Left hindlimb (tissue), 1 donor: Measurements from ENCODE around the gene APOB.
"Not testable (repeated sequence)": the region's sequence is repeated elsewhere in the genome, so short reads cannot be mapped to it uniquely, and the experiment has no call there.

Source experiments
- DNase-seq: peaks from one replicate; pipeline ENCODE4 v3.0.0-alpha.2; 2018

APOB gene

DNA sequence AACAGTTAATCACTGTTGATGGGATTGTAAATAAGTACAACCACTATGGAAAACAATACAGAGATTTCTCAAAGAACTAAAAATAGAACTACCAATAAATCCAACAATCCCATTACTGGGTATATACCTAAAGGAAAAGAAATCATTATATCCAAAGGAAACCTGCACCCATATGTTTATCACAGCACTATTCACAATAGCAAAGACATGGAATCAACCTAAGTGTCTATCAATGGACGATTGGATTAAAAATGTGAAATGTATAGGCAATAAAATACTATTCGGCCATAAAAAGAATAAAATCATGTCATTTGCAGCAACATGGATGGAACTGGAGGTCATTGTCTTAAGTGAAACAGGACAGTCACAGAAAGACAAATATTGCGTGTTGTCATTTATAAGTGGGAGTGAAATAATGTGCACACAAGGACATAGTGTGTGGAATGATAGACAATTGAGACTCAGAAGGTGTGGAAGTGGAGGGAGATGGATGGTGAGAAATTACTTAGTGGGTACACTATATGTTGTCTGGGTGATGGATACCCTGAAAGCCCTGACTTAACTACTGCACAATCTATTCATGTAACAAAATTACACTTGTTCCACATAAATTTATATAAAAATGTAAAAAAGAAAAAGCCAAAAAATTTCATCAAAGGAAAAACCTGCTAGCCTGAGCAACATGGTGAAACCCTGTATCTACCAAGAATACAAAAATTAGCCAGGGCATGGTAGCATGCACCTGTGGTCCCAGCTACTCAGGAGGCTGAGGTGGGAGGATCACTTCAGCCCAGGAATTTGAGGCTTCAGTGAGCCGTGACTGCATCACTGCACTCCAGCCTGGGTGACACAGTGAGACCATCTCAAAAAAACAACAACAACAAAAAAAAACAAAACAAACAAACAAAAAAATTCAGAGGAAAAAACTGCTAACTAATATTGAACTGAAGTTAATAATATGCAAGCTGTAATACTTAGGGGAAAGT lies 12.6 kb downstream of the APOB start:
- no peak for DNase-seq

- DNase-seq, result no peak
These were observed 14.4 kb downstream of the APOB start for GRCh38 chr2:21029519-21029918.

DNA sequence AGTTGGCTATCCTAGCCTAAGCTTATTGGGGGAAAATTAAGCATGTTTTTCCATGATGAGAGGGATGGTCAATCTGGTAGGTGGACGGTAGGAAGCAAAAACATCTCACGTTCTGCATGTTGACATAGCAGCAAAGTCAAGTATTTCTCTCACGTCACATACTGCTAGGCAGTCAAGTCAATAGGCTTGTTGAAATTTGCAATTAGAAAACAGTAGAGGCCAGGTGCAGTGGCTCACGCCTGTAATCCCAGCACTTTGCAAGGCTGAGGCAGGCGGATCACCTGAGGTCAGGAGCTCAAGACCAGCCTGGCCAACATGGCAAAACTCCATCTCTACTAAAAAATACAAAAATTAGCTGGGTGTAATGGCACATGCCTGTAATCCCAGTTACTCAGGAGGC lies 14.9 kb downstream of the APOB start:
- not testable (repeated sequence) for DNase-seq

GRCh38 chr2:21028021-21028947 lies 15.6 kb downstream of the APOB start:
- no peak for DNase-seq

DNA sequence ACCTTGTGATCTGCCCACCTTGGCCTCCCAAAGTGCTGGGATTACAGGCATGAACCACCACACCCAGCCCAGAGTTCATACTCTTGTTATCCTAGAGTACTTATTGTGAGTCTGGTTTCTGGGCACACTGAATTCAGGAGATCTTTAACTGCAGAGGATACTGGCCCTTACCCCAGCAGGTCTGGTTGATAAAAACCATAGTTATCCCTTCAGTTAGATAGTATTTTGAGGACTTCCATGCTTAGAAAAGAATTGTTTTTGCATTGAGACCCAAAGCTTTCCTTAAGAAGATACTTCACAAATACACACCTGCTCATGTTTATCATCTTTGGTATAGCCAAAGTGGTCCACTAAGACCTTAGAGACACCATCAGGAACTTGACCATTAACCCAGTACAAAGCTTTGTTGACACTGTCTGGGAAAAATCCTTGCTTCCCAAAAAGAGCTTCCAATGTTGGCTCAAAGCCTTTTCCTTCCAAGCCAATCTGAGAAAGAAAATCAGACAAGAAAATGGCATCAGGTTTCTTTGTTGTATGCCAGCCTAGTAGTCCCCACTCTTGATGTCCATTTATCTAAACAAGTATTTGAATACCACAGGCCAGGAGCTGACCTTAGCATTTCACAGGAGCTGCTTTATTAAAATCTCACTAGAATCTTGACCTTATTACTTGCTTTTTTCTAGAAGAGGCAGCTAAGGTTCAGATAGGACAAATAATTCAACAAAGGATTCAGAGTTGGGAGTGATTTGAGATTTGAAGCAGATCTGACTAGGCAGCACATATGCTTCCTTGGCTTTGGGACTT lies 17.2 kb downstream of the APOB start:
- no peak for DNase-seq

- DNase-seq, result no peak
These were observed 18.0 kb downstream of the APOB start for GRCh38 chr2:21025690-21026478.

- DNase-seq, result no peak
These were observed 19.0 kb downstream of the APOB start for GRCh38 chr2:21024722-21025389.

DNA sequence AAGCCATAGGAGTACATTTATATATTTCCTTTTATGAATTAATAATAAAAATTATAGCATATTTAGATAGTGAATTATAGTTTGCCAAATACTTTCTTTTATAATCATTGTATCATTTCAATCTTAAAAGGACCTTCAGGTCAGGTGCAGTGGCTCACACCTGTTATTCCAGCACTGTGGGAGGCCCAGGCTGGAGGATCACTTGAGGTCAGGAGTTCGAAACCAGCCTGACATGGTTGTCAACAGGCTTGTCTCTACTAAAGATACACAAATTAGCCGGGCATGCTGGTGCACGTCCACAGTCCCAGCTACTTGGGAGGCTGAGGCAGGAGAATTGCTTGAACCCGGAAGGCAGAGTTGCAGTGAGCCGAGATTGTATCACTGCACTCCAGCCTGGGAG lies 19.7 kb downstream of the APOB start:
- no peak for DNase-seq

GRCh38 chr2:21023419-21024181 lies 20.3 kb downstream of the APOB start:
- DNase-seq, result no peak

DNA sequence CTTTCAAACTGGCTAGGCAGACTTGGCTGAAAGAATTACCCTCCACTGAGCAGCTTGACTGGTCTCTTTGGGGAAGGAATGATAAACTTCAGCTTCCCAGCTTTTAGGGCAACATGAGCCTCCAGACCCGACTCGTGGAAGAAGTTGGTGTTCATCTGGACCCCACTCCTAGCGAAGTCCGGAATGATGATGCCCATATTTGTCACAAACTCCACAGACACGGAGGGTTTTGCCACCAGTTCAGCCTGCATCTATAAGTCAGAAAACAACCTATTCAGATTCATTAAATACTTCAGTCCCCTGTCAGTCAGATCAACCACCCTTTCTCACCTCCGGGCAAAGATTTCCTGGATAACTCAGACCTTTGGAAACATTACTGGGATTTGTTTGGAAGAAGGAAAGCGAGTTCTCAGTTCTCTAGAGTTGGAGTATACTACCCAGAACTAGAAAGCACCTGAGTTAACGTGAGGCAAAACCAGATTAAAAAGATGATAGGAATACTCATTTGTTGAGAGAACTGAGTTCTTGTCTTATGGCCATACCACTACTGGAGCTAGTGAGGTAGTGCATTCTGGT lies 21.0 kb downstream of the APOB start:
- no peak for DNase-seq

- no peak for DNase-seq
These were observed 22.4 kb downstream of the APOB start for GRCh38 chr2:21021430-21021829.

- no peak for DNase-seq
These were observed 23.1 kb downstream of the APOB start for GRCh38 chr2:21020668-21021288.

- no peak for DNase-seq
These were observed 23.7 kb downstream of the APOB start for GRCh38 chr2:21020031-21020667.

DNA sequence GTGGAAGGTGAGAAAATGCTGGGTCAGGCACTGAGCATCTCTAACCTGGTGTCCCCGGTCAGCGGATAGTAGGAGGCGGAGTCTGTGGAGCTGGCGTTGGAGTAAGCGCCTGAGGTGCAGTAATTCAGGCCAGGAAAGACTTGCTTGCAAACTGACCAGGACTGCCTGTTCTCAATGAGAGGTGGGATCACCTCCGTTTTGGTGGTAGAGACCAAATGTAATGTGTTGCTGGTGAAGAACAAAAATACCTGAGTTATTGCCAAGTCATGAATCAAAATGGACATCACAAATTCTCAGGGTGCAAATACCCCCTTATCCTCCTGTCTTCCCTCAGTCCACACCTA lies 24.2 kb downstream of the APOB start:
- DNase-seq, result no peak

GRCh38 chr2:21019000-21019677 lies 24.7 kb downstream of the APOB start:
- no peak for DNase-seq

- DNase-seq, result no peak
These were observed 25.6 kb downstream of the APOB start for GRCh38 chr2:21018290-21018689.

DNA sequence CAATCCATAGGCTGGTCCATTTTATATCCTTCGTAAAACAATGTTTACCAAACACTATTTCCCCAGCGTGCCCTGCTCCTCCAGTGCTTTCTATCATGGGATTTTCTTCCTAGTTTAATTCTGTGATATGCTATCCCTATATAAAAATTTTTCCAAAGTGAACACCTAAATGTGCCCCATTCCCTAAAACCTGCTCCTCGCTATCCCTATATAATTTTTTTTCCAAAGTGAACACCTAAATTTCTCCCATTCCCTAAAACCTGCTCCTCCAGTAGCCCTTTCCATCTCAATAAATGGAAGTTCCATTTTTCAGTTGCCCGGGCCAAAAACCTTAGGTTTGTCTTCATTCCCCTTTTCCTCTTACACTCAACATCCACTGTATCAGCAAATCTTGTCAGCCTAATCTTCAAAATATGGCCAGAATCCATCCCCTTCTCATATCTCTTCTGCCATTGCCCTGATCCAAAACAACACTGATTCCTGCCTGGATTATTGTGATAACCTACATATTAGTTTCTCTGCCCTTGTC lies 26.1 kb downstream of the APOB start:
- no peak for DNase-seq

GRCh38 chr2:21015281-21015645 lies 28.6 kb downstream of the APOB start:
- DNase-seq, result no peak
